A549 (cell line): ENCODE results near the gene TGFBR2.

Experiments used
- CHD2 ChIP-seq: fragments of 150-350 bp; IDR thresholded peaks from 2 replicates; pipeline ENCODE4 v1.6.1; 2014; ENCODE audit warnings: low read length; ENCODE audit not compliant: partially characterized antibody
- EP300 ChIP-seq, 2 experiments: fragments of >200 bp; sonication (Bioruptor Twin); formaldehyde crosslinking; IDR thresholded peaks; 2 replicates in 1 of 2; 3 replicates in 1 of 2; pipeline ENCODE4 v1.6.1; 2016 to 2017
- JUN ChIP-seq, 2 experiments: fragments of >200 bp; sonication (Bioruptor Twin); formaldehyde crosslinking; IDR thresholded peaks; 2 replicates in 1 of 2; 3 replicates in 1 of 2; pipeline ENCODE4 v1.6.1; 2016 to 2017
- KDM1A ChIP-seq: fragments of 200-600 bp; sonication (generic); IDR thresholded peaks from 2 replicates; pipeline ENCODE4 v1.6.1; 2016; ENCODE audit warnings: low read depth, mild to moderate bottlenecking
- KDM5A ChIP-seq: fragments of 200-600 bp; sonication (generic); IDR thresholded peaks from 2 replicates; pipeline ENCODE4 v1.6.1; 2016; ENCODE audit warnings: antibody characterized with exemption, mild to moderate bottlenecking
- POLR2A ChIP-seq: IDR thresholded peaks from 2 replicates; pipeline ENCODE4 v1.6.1; 2012; ENCODE audit warnings: mild to moderate bottlenecking, low read length
- TF ChIP-seq, protein P1 (sequence below): IDR thresholded peaks from 2 replicates; pipeline ENCODE4 v1.6.1; 2012
- TF ChIP-seq, protein P2 (sequence below): fragments of >200 bp; sonication (Bioruptor Twin); formaldehyde crosslinking; IDR thresholded peaks from 3 replicates; pipeline ENCODE4 v1.5.1; 2016

DNA sequence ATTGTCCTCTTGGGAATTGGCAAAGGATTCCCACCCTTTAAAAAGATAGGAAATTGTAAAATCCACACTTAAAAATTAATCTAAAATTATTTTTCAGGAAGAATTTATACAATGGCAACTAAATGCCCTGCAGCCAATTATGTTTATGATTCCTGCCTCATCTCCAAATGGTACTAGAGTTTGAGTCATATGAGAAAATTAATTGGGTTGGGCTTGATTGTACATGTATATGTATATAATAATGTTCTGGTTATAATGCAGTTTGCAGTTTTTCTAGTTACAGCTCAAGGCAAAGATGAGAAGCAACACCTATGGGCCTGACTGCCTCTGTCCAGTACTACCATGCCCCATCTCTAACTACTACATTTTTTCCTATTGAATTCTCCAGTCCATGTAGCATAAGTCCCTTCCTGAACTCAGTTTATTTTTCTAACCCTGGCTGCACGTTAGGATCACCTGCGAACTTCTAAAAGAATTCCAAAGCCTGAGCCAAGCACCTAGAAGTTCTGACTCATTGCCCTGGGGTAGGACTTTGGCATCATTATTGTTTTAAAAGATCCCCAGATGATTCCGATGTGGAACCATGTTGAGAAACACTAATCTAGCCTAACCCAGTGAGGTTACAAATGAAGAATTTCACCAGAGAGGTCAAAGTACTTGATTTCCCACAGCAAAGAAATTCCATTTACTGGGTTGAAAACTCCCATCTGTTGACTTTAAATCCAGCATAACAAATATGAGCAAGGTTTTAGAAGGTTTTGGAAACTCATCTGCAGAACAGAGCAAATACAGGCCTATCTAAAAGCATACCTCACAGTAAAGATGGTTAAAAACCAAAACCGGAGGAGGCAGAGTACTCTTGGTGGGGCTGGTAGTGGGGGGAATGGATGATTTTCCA, 19.4 kb downstream of the TGFBR2 start:
- TF ChIP-seq JUN (IDR thresholded peaks at IDR 0.05) (peak; percentile 85 to 92; a peak in 4 of 5 replicates), KDM5A (no peak), KDM1A (no peak), EP300 (IDR thresholded peaks at IDR 0.05) (peak; percentile 67 to 94; a peak in 3 of 5 replicates), POLR2A (no peak), CHD2 (no peak)
- TF ChIP-seq, protein P1, sequence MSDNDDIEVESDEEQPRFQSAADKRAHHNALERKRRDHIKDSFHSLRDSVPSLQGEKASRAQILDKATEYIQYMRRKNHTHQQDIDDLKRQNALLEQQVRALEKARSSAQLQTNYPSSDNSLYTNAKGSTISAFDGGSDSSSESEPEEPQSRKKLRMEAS: peak; percentile 54; the same call in 1 of the 2 replicates
- TF ChIP-seq, protein P2, sequence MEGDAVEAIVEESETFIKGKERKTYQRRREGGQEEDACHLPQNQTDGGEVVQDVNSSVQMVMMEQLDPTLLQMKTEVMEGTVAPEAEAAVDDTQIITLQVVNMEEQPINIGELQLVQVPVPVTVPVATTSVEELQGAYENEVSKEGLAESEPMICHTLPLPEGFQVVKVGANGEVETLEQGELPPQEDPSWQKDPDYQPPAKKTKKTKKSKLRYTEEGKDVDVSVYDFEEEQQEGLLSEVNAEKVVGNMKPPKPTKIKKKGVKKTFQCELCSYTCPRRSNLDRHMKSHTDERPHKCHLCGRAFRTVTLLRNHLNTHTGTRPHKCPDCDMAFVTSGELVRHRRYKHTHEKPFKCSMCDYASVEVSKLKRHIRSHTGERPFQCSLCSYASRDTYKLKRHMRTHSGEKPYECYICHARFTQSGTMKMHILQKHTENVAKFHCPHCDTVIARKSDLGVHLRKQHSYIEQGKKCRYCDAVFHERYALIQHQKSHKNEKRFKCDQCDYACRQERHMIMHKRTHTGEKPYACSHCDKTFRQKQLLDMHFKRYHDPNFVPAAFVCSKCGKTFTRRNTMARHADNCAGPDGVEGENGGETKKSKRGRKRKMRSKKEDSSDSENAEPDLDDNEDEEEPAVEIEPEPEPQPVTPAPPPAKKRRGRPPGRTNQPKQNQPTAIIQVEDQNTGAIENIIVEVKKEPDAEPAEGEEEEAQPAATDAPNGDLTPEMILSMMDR: no peak
